HUES64 (cell line): ENCODE data around the gene PIK3CD.
"Not testable (repeated sequence)": the region's sequence is repeated elsewhere in the genome, so short reads cannot be mapped to it uniquely, and the experiment has no call there.

ENCODE experiments used
- H3K27ac ChIP-seq: 2 replicates; pipeline ENCODE4 v1.7.0; 2013; ENCODE audit warnings: low read depth, low read length, inconsistent platforms
- H3K27me3 ChIP-seq: 2 replicates; pipeline ENCODE4 v1.6.1; 2013; ENCODE audit warnings: mild to moderate bottlenecking, low read length; ENCODE audit not compliant: insufficient read depth
- H3K36me3 ChIP-seq: 2 replicates; pipeline ENCODE4 v1.6.1; 2013; ENCODE audit warnings: mild to moderate bottlenecking, low read length; ENCODE audit not compliant: insufficient read depth
- H3K4me1 ChIP-seq: 2 replicates; pipeline ENCODE4 v1.6.1; 2013; ENCODE audit warnings: mild to moderate bottlenecking, low read length, moderate library complexity; ENCODE audit not compliant: insufficient read depth
- H3K4me3 ChIP-seq: 2 replicates; pipeline ENCODE4 v1.5.1; 2013; ENCODE audit warnings: mild to moderate bottlenecking, low read length, moderate library complexity
- H3K9ac ChIP-seq: 2 replicates; pipeline ENCODE4 v1.6.1; 2013; ENCODE audit warnings: mild to moderate bottlenecking, low read depth, low read length
- H3K9me3 ChIP-seq: 2 replicates; pipeline ENCODE4 v1.6.1; 2013; ENCODE audit warnings: low read depth, low read length; ENCODE audit not compliant: insufficient read depth
- WGBS: fragments of 150-250, 120-280 bp; methylation state at CpG from one replicate; pipeline ENCODE4 v1.1.7; 2013; ENCODE audit warnings: missing lambda C conversion rate; 5-methylcytosine and 5-hydroxymethylcytosine counted together

Gene PIK3CD

DNA sequence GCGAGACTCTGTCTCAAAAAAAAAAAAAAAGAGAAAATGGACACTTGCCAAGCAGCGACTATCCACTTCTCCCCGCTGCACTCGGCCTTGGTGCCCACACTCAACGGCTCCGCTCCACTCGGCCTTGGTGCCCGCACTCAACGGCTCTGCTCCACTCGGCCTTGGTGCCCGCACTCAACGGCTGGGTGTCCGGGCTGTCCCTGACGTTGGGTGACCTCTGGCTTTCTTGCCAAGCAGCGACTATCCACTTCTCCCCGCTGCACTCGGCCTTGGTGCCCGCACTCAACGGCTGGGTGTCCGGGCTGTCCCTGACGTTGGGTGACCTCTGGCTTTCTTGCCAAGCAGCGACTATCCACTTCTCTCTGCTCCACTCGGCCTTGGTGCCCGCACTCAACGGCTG lies 110.9 kb downstream of the PIK3CD start:
- not testable (repeated sequence) for H3K4me3 ChIP-seq, H3K27me3 ChIP-seq, H3K9me3 ChIP-seq, H3K9ac ChIP-seq, H3K27ac ChIP-seq, H3K36me3 ChIP-seq
- H3K4me1 ChIP-seq = peaks cover 38% of the 10 kb centered on the region
- WGBS = 97% methylated on average over 25 of the region's 25 CpGs

DNA sequence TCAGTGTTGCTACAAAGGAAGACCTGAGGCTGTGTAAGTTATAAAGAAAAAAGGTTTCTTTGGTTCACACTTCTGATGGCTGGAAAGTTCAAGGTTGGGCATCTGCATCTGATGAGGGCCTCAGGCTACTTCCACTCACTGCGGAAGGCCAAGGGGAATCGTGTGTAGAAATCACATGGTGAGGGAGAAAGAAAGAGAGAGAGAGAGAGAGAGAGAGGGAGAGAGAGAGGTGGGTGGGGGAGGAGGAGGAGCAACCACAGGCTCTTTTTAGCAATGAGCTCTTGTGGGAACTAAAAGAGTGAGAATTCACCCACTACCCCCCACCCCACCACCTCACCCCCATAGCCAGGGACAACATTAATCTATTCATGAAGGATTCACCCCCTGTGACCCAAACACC lies 112.4 kb downstream of the PIK3CD start:
- H3K36me3 ChIP-seq = 0 out of 2 replicates have a peak, but pooled peaks cover 2% of the 10 kb centered on the region
- WGBS = 68% methylated on average over 2 of the region's 2 CpGs

DNA sequence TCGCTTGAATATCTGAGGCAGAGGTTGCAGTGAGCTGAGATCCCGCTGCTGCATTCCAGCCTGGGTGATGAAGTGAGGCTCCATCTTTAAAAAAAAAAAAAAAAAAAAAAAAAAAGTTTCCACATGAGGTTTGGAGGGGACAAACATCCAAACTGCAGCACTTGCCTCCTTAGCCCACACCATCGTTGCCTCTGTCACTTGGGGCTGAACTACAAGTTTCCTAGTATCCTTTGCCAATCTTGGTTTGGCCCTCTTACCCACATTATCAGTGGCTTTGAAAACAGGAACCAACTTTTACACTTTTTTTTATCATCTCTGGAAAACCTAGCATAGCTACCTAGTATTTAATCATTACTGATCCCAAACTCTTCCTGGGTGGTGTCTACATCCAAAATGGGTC lies 113.0 kb downstream of the PIK3CD start:
- Histone ChIP-seq H3K27me3 (no peaks in the 10 kb centered on the region), H3K4me1 (peaks cover 34% of the 10 kb centered on the region), H3K9ac (no peak overlapping the region), H3K27ac (no peak overlapping the region), H3K36me3 (0 out of 2 replicates have a peak, but pooled peaks cover 2% of the 10 kb centered on the region), H3K9me3 (no peaks in the 10 kb centered on the region), H3K4me3 (no peak overlapping the region)
- WGBS = 93% methylated on average over 3 of the region's 3 CpGs

More for the DNA sequence above, 112.4 kb downstream of the PIK3CD start:
- no peaks in the 10 kb centered on the region for H3K27me3 ChIP-seq
- H3K4me3 ChIP-seq = no peak overlapping the region
- no peaks in the 10 kb centered on the region for H3K9me3 ChIP-seq
- H3K4me1 ChIP-seq = peaks cover 34% of the 10 kb centered on the region
- H3K27ac ChIP-seq = no peak overlapping the region
- H3K9ac ChIP-seq = no peak overlapping the region

DNA sequence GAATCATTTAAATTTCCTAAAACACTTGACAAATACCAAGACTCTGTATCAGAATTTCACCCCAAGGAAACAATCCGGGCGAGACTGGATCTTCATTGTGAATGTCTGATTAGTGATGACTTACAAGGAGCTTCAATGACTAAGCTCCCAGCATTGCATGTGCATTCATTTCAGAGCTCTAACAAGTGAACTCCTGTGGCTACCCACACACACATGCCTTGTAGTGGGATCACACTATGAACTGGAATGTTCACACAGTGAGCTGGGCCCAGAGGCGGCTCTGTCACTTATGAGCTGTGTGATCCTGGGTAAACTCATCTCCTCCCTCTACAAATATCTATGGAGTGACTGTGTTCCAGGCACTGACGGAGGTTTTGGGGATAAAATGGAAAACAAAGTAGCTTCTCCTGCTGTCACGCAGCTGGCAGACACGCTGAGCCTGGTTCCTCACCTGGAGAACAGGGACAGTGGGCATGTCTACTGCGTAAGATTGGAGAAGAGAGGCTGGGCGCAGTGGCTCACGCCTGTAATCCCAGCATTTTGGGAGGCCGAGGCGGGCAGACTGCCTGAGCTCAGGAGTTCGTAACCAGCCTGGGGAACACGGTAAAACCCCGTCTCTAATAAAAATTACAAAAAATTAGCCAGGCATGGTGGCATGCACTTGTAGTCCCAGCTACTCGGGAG lies 115.4 kb downstream of the PIK3CD start:
- no peaks in the 10 kb centered on the region for H3K9me3 ChIP-seq
- peaks cover 11% of the 10 kb centered on the region for H3K4me1 ChIP-seq
- no peak overlapping the region for H3K27ac ChIP-seq
- H3K27me3 ChIP-seq = no peaks in the 10 kb centered on the region
- no peak overlapping the region for H3K9ac ChIP-seq
- peaks cover 3% of the 10 kb centered on the region; the same call in 1 of the 2 replicates for H3K36me3 ChIP-seq
- H3K4me3 ChIP-seq = no peak overlapping the region
- 94% methylated on average over 15 of the region's 15 CpGs for WGBS

DNA sequence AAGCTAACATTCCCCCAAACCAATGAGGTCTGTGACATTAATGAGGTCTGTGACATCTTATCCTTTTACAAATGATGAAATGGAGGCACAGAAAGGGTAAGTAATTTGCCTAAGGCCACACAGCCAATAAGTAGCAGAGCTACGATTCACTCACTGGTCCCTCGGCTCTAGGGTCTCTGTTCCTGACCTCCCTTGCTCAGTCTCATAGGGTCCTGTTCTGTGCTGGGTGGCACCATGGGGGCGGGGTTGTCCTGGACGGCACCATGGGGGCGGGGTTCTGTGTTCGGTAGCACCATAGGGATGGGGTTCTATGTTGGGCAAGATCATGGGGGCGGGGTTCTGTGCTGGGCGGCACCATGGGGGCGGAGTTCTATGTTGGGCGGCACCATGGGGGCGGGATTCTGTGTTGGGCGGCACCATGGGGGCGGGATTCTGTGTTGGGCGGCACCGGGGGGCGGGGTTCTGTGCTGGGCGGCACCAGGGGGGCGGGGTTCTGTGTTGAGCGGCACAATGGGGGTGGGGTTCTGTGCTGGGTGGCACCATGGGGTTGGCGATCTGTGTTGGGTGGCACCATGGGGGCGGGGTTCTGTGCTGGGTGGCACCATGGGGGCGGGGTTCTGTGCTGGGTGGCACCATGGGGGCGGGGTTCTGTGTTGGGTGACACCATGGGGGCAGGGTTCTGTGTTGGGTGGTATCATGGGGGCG lies 116.6 kb downstream of the PIK3CD start:
- Histone ChIP-seq H3K4me1 (peaks cover 10% of the 10 kb centered on the region), H3K9ac (no peak overlapping the region)
- WGBS = 95% methylated on average over 23 of the region's 24 CpGs

DNA sequence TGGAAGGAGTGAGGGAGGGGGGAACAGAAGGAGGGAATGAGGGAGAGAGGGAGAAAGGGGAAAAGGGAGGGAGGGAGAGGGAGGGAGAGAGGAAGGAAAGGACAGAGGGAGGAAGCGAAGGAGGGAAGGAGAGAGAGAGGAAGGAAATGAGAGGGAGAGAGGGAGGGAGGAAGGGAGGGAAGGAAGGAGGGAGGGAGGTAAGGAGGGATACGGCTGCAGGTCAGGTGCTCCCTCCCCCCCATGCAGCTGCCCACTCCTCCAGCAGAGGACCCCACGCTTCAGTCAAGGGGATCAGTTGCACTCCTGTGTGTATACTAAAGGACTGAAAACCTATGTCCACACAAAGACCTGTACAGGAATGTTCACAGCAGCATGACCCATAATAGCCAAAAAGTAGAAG lies 117.5 kb downstream of the PIK3CD start:
- Histone ChIP-seq H3K9ac (no peak overlapping the region), H3K27me3 (no peaks in the 10 kb centered on the region), H3K36me3 (peaks cover 17% of the 10 kb centered on the region), H3K27ac (no peak overlapping the region), H3K4me1 (peaks cover 9% of the 10 kb centered on the region), H3K4me3 (no peak overlapping the region), H3K9me3 (no peaks in the 10 kb centered on the region)
- 86% methylated on average over 2 of the region's 3 CpGs for WGBS

More for the DNA sequence above, 116.6 kb downstream of the PIK3CD start:
- Histone ChIP-seq H3K27me3 (no peaks in the 10 kb centered on the region), H3K27ac (no peak overlapping the region), H3K36me3 (peaks cover 14% of the 10 kb centered on the region), H3K4me3 (no peak overlapping the region), H3K9me3 (no peaks in the 10 kb centered on the region)

DNA sequence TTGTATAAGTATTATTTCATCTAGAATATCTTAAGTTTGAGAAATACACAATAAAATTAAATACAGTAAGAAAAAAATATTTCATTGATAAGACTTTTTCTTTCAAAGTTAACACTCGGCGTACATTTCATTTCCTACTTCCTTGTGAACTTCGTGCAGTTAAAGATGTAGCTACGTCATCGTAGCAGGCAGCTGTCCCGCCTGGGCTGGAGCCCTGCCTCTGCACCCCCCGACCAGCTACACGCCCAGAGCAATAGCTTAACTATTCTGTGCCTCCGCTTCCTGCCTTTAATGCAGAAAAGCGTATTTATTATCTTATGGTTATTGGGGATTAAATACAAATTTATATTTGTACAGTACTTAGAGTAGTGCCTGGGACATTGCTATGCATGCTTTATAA lies 118.8 kb downstream of the PIK3CD start:
- Histone ChIP-seq H3K36me3 (peaks cover 17% of the 10 kb centered on the region), H3K27ac (no peak overlapping the region), H3K27me3 (no peaks in the 10 kb centered on the region), H3K9ac (no peak overlapping the region), H3K9me3 (no peaks in the 10 kb centered on the region), H3K4me3 (no peak overlapping the region), H3K4me1 (peaks cover 2% of the 10 kb centered on the region; the same call in 1 of the 2 replicates)
- WGBS = 96% methylated on average over 10 of the region's 10 CpGs

DNA sequence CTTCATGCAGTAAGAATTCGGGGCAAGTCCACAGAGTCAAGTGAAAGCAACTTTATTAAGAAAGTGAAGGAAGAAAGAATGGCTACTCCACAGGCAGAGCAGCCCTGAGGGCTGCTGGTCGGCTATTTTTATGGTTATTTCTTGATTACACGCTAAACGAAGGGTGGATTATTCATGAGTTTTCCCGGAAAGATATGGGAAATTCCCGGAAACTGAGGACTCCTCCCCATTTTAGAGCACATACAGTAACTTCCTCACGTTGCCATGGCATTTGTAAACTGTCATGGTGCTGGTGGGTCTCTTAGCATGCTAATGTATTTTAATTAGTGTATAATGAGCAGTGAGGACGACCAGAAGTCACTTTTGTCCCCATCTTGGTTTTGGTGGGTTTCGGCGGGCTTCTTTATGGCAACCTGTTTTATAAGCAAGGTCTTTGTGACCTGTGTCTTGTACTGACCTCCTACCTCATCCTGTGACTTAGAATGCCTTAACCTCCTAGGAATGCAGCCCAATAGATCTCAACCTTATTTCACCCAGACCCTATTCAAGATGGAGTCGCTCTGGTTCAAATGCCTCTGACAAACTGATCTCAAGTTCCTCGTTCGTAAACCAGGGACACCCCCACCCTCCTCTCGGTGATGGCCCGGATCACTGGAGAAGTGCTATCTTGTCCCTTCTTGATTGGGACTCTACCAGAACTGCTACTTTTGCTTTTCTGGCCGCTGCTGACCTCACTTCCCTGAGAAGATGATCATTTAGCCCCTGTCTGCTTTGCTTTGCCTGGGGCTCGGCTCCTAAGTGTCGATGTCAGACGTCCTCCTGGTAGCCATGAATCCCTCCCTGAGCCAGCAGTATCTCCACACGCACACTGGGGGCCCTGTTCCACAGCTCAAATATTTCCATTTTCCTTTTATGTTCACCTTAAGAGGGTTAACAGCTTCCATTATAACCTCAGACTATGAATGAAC lies 123.5 kb downstream of the PIK3CD start:
- H3K4me3 ChIP-seq = no peak overlapping the region
- no peak overlapping the region for H3K9ac ChIP-seq
- no peaks in the 10 kb centered on the region for H3K4me1 ChIP-seq
- no peaks in the 10 kb centered on the region for H3K27me3 ChIP-seq
- H3K36me3 ChIP-seq = peaks cover 17% of the 10 kb centered on the region
- H3K9me3 ChIP-seq = no peaks in the 10 kb centered on the region
- 87% methylated on average over 20 of the region's 20 CpGs for whole genome bisulfite sequencing
- H3K27ac ChIP-seq = no peak overlapping the region

DNA sequence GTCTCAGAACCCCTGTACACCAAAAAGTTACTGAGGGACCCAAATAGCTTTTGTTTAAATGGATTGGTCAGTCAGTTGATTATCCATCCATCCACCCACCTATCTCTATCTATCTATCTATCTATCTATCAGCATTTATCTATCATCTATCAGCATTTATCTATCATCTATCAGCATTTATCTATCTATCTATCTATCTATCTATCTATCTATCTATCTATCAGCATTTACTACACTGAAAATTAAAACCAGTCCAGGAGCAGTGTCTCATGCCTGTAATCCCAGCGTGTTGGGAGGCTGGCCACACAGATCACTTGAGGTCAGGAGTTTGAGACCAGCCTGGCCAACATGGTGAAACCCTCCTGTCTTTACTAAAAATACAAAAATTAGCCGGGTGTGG lies 125.2 kb downstream of the PIK3CD start:
- 96% methylated on average over 2 of the region's 2 CpGs for WGBS

More for the DNA sequence above, 125.2 kb downstream of the PIK3CD start:
- Histone ChIP-seq H3K27me3 (no peaks in the 10 kb centered on the region), H3K9ac (no peak overlapping the region), H3K27ac (no peak overlapping the region), H3K36me3 (peaks cover 15% of the 10 kb centered on the region), H3K9me3 (no peaks in the 10 kb centered on the region), H3K4me1 (no peaks in the 10 kb centered on the region), H3K4me3 (no peak overlapping the region)
